Measurements from ENCODE around the gene MOGAT2. TPM values are rescaled to one million over a fixed set of nuclear protein-coding genes. Genes with fewer than 3 reads are reported as not detected.

Gene MOGAT2
- total and polyA plus RNA-seq, 2 of the 4 experiments (the other 2 are of a cell fraction): not detected

DNA sequence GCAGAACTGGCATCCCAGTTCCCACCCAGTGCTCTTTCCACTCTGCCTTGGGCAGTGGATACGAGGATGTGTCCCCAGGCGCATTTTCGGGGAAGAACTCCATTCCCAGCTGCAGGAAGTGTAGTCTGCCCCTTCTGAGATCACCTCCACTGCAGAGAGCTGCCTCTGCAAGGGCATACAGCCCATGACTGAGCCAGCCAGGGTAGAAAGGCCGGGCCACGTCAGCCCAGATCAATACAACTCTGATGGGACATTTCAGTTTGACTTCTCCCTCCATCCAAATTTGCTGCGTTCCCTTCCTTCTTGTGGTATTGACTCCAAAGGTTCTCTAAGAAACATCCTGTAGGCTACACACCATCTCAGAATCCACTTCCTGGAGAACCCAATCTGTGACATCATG, 19.7 kb downstream of the MOGAT2 start:
- H3K18ac ChIP-seq (ENCODE audit: low read depth, low read length): no peak overlapping the region
- H2AK5ac ChIP-seq (ENCODE audit: low read depth, low read length): no peak overlapping the region
- H3K4ac ChIP-seq (ENCODE audit: low read depth, low read length): no peak overlapping the region
- no peak overlapping the region for H3K4me2 ChIP-seq (ENCODE audit: low read depth, low read length)
- no peak overlapping the region for H2BK15ac ChIP-seq (ENCODE audit: low read depth, low read length)
- no peak overlapping the region for H3K4me3 ChIP-seq (ENCODE audit: insufficient read depth, low read depth, low read length)
- no peaks in the 10 kb centered on the region for H3K79me1 ChIP-seq (ENCODE audit: low read depth in 1 of 2, low read length in 2 of 2)
- H2BK5ac ChIP-seq (ENCODE audit: low read depth, low read length, poor library complexity, severe bottlenecking): no peak overlapping the region
- H3K36me3 ChIP-seq (ENCODE audit: control insufficient read depth, insufficient read depth, low read length): no peaks in the 10 kb centered on the region
- no peak overlapping the region for H2AFZ ChIP-seq (replicated peaks; ENCODE audit: low read length, poor library complexity)
- no peak overlapping the region for H4K91ac ChIP-seq (ENCODE audit: insufficient read depth, low read depth, low read length)
- H3K27ac ChIP-seq (ENCODE audit: insufficient read depth, low read length): no peak overlapping the region
- intact Hi-C loops (cut with micrococcal nuclease): no loop called here
- BruUV-seq (replicated peaks): no TSS peak
- TF ChIP-seq FOS (IDR thresholded peaks at IDR 0.05; ENCODE audit: low read depth, low read length): no peak
- TF ChIP-seq BHLHE40 (IDR thresholded peaks at IDR 0.05; ENCODE audit: low read depth, low read length): no peak
- no peak for TF ChIP-seq CHD1 (IDR thresholded peaks at IDR 0.05; ENCODE audit: low read depth, low read length)
- no peaks in the 10 kb centered on the region for H3K9me1 ChIP-seq (ENCODE audit: insufficient read depth, low read length)
- 42% methylated on average over 2 of the region's 6 CpGs; no CpG with 5 or more reads in 1 of the 2 experiments for WGBS, 2 experiments (ENCODE audit: extremely low coverage in 2 of 2, insufficient read length in 1 of 2)
- H3K9me3 ChIP-seq (ENCODE audit: control insufficient read depth, insufficient read depth, low read length): no peaks in the 10 kb centered on the region
- POLR2A ChIA-PET (ENCODE audit: unreplicated experiment): no interaction called here
- H2BK120ac ChIP-seq (ENCODE audit: low read depth, low read length): no peak overlapping the region
- no peak overlapping the region for H4K5ac ChIP-seq (ENCODE audit: low read depth, low read length)
- no peak overlapping the region for H4K8ac ChIP-seq (ENCODE audit: low read depth in 2 of 2, low read length in 2 of 2)
- no peaks in the 10 kb centered on the region for H4K20me1 ChIP-seq (ENCODE audit: insufficient read depth, low read length)
- H3K23ac ChIP-seq (ENCODE audit: low read depth, low read length): no peak overlapping the region
- H3K56ac ChIP-seq (ENCODE audit: extremely low read depth, insufficient read depth, low read length): no peak overlapping the region
- dilution Hi-C loops (cut with HindIII; ENCODE audit: low sequenced_read_pairs, unreplicated experiment): no loop called here
- no peak overlapping the region for H3K14ac ChIP-seq (replicated peaks; ENCODE audit: low read depth, low read length)
- H3K4me1 ChIP-seq (ENCODE audit: control insufficient read depth, insufficient read depth, low read length): no peaks in the 10 kb centered on the region
- H2AK9ac ChIP-seq (replicated peaks; ENCODE audit: low read depth, low read length, poor library complexity): no peak overlapping the region
- in situ Hi-C loops (cut with MboI; ENCODE audit: low sequenced_read_pairs): no loop called here
- DNase-seq: no peak
- no peak overlapping the region for H2BK20ac ChIP-seq (ENCODE audit: low read depth, low read length)
- CTCF ChIA-PET: no interaction called here
- peaks cover 60% of the 10 kb centered on the region for H3K27me3 ChIP-seq (ENCODE audit: control insufficient read depth, insufficient read depth, low read length)
- no peak for ATAC-seq (ENCODE audit: low read depth)
- H3K9ac ChIP-seq (ENCODE audit: low read depth, low read length): no peak overlapping the region
